HCT116 (cell line): ENCODE measurements around the gene NAALADL2. TPM values are rescaled to one million over a fixed set of nuclear protein-coding genes. Genes with fewer than 3 reads are reported as not detected.

Experiments
- ATAC-seq: fragments of 200-7000 bp; cut with Tn5 transposase; 2 replicates; pipeline ENCODE4 v1.9.1; 2020; ENCODE audit warnings: mild to moderate bottlenecking, moderate library complexity
- BruUV-seq: library from RNA; stranded (reverse); fragments of 400-500 nt; replicated peaks from 2 replicates; lab custom pipeline; 2021; lab: Mats Ljungman, UMichigan
- CTCF ChIA-PET: fragments of 300-600 bp; sonication (Branson Sonifier 250); formaldehyde crosslinking; loops from one replicate; lab custom pipeline; 2021; ENCODE audit warnings: antibody characterized with exemption; lab: Charles Lee
- POLR2A ChIA-PET: fragments of 300-600, 350-600 bp; sonication (Branson Sonifier 250); formaldehyde crosslinking; loops from one replicate; lab custom pipeline; 2021; ENCODE audit warnings: antibody characterized with exemption; lab: Charles Lee
- RAD21 ChIA-PET, 2 experiments: fragments of 300-600 bp; sonication (Branson Sonifier 250); formaldehyde crosslinking; loops; one replicate each; lab custom pipeline; 2023; ENCODE audit warnings: low total read pairs in 2 of 2; ENCODE audit not compliant: uncharacterized antibody in 2 of 2, unreplicated experiment in 2 of 2, low non-redundant PET in 1 of 2; lab: Charles Lee
- DNase-seq: peaks from one replicate; pipeline ENCODE4 v3.0.0-alpha.2; 2010; ENCODE audit warnings: low read depth, low spot score
- H2AFZ ChIP-seq: fragments of 200-600 bp; shearing (Covaris generic), sonication (generic); 2 replicates; pipeline ENCODE4 v1.6.1; 2017; ENCODE audit warnings: low read depth, mixed run types, mixed read lengths, antibody characterized with exemption, low read length; ENCODE audit not compliant: poor library complexity, severe bottlenecking
- H3K27ac ChIP-seq: 2 replicates; pipeline ENCODE4 v1.5.1; 2012; ENCODE audit warnings: low read depth, low read length
- H3K27me3 ChIP-seq: fragments of 200-600 bp; sonication (generic); 2 replicates; pipeline ENCODE4 v1.6.1; 2016; ENCODE audit warnings: mixed run types, low read length, mixed read lengths; ENCODE audit not compliant: insufficient read depth
- H3K36me3 ChIP-seq, 2 experiments: fragments of 200-500 bp in 1 of 2; fragments of 200-600 bp in 1 of 2; sonication (Bioruptor generic) in 1 of 2; sonication (generic) in 1 of 2; 2 replicates each; pipeline versions ENCODE4 v1.5.1 to v1.6.1; 2014 to 2016; ENCODE audit warnings: low read length in 2 of 2, inconsistent platforms in 1 of 2, mixed read lengths in 1 of 2, mixed run types in 1 of 2; ENCODE audit not compliant: insufficient read depth in 2 of 2, control insufficient read depth in 1 of 2
- H3K4me1 ChIP-seq, 2 experiments: fragments of 200-600 bp in 1 of 2; sonication (generic) in 1 of 2; 2 replicates each; pipeline versions ENCODE4 v1.5.1 to v1.6.1; 2012 to 2017; ENCODE audit warnings: low read length in 2 of 2, inconsistent platforms in 1 of 2, mild to moderate bottlenecking in 1 of 2, mixed read lengths in 1 of 2, mixed run types in 1 of 2, moderate library complexity in 1 of 2; ENCODE audit not compliant: insufficient read depth in 2 of 2, control insufficient read depth in 1 of 2
- H3K4me2 ChIP-seq: fragments of 200-600 bp; sonication (generic); 2 replicates; pipeline ENCODE4 v1.6.1; 2017; ENCODE audit warnings: mixed run types, low read length, mixed read lengths
- H3K4me3 ChIP-seq, 2 experiments: fragments of 200-600 bp in 1 of 2; sonication (generic) in 1 of 2; replicated peaks in 1 of 2; 2 replicates each; pipeline ENCODE4 v1.5.1; 2011 to 2016; ENCODE audit warnings: low read length in 2 of 2, control low read depth in 1 of 2, low read depth in 1 of 2, mild to moderate bottlenecking in 1 of 2, mixed read lengths in 1 of 2, mixed run types in 1 of 2
- H3K79me2 ChIP-seq: fragments of 200-600 bp; sonication (generic); 2 replicates; pipeline ENCODE4 v1.6.1; 2017; ENCODE audit warnings: mild to moderate bottlenecking, mixed run types, low read length, moderate library complexity, mixed read lengths; ENCODE audit not compliant: insufficient read depth
- H3K9ac ChIP-seq: fragments of 200-600 bp; sonication (generic); 2 replicates; pipeline ENCODE4 v1.6.1; 2016; ENCODE audit warnings: low read length, mixed read lengths
- H3K9me2 ChIP-seq: fragments of 200-600 bp; sonication (generic), shearing (Covaris generic); 2 replicates; pipeline ENCODE4 v1.6.1; 2017; ENCODE audit warnings: mixed run types, mild to moderate bottlenecking, moderate library complexity; ENCODE audit not compliant: insufficient read depth
- H3K9me3 ChIP-seq, 2 experiments: fragments of 200-500 bp in 1 of 2; fragments of 200-600 bp in 1 of 2; sonication (Bioruptor generic) in 1 of 2; sonication (generic) in 1 of 2; 2 replicates each; pipeline ENCODE4 v1.6.1; 2014 to 2017; ENCODE audit warnings: low read length in 2 of 2, mixed read lengths in 2 of 2, inconsistent platforms in 1 of 2, low read depth in 1 of 2, mild to moderate bottlenecking in 1 of 2, mixed run types in 1 of 2, moderate library complexity in 1 of 2; ENCODE audit not compliant: control insufficient read depth in 1 of 2, insufficient read depth in 1 of 2
- H4K20me1 ChIP-seq: fragments of 200-600 bp; sonication (generic), shearing (Covaris generic); 2 replicates; pipeline ENCODE4 v1.6.1; 2017; ENCODE audit warnings: mixed run types, mild to moderate bottlenecking, moderate library complexity; ENCODE audit not compliant: insufficient read depth
- CBX3 ChIP-seq: IDR thresholded peaks from 2 replicates; pipeline ENCODE4 v1.6.1; 2012; ENCODE audit warnings: low read depth
- CEBPB ChIP-seq: IDR thresholded peaks from 2 replicates; pipeline ENCODE4 v1.6.1; 2012; ENCODE audit warnings: low read depth
- EGR1 ChIP-seq: IDR thresholded peaks from 2 replicates; pipeline ENCODE4 v1.6.1; 2012; ENCODE audit warnings: low read depth
- ELF1 ChIP-seq: IDR thresholded peaks from 2 replicates; pipeline ENCODE4 v1.6.1; 2012; ENCODE audit warnings: low read depth, borderline replicate concordance
- EZH2 ChIP-seq: fragments of 200-600 bp; sonication (generic); IDR thresholded peaks from 2 replicates; pipeline ENCODE4 v1.6.1; 2017; ENCODE audit warnings: antibody characterized with exemption, mixed run types
- EZH2phosphoT487 ChIP-seq: fragments of 200-600 bp; IDR thresholded peaks from 2 replicates; pipeline ENCODE4 v1.6.1; 2018; ENCODE audit warnings: antibody characterized with exemption, borderline replicate concordance
- FOSL1 ChIP-seq: IDR thresholded peaks from 2 replicates; pipeline ENCODE4 v1.6.1; 2012; ENCODE audit warnings: low read depth
- JUND ChIP-seq: IDR thresholded peaks from 2 replicates; pipeline ENCODE4 v1.6.1; 2012
- POLR2A ChIP-seq: IDR thresholded peaks from 2 replicates; pipeline ENCODE4 v1.7.0; 2011; ENCODE audit warnings: borderline replicate concordance; ENCODE audit not compliant: insufficient read depth, insufficient read length; ENCODE audit errors: extremely low read depth
- SIN3A ChIP-seq: IDR thresholded peaks from 2 replicates; pipeline ENCODE4 v1.6.1; 2012; ENCODE audit warnings: low read depth
- SP1 ChIP-seq: IDR thresholded peaks from 2 replicates; pipeline ENCODE4 v1.6.1; 2012; ENCODE audit warnings: low read depth
- ZFX ChIP-seq: fragments of 450-650 bp; IDR thresholded peaks from 2 replicates; pipeline ENCODE4 v1.6.1; 2017
- ZNF274 ChIP-seq: fragments of 200-500 bp; sonication (Bioruptor generic); IDR thresholded peaks from 2 replicates; pipeline ENCODE4 v1.6.1; 2014; ENCODE audit warnings: mild to moderate bottlenecking, low read depth, low read length, inconsistent platforms
- intact Hi-C: fragments of 100-400 bp; cut with micrococcal nuclease; formaldehyde crosslinking; loops from 2 replicates; pipeline ENCODE4 v1.10.0; 2022
- total RNA-seq: library from RNA; stranded (reverse); gene quantifications from one replicate; pipeline ENCODE4 v1.2.1, GENCODE V29; 2021; ENCODE audit not compliant: unreplicated experiment
- TF ChIP-seq, protein P1 (sequence below): IDR thresholded peaks from 2 replicates; pipeline ENCODE4 v1.6.1; 2012
- TF ChIP-seq, protein P2 (sequence below): IDR thresholded peaks from 2 replicates; pipeline ENCODE4 v1.6.1; 2011; ENCODE audit warnings: mild to moderate bottlenecking, low read length, moderate library complexity; ENCODE audit not compliant: insufficient replicate concordance; ENCODE audit errors: extremely low read depth
- TF ChIP-seq, protein P3 (sequence below), 3 experiments: fragments of 200-600 bp in 1 of 3; sonication (generic) in 1 of 3; IDR thresholded peaks in 2 of 3; conservative IDR thresholded peaks in 1 of 3; 2 replicates each; pipeline ENCODE4 v1.5.1; 2012 to 2017; ENCODE audit warnings: low read depth in 2 of 3, low read length in 2 of 3, antibody characterized with exemption in 1 of 3, borderline replicate concordance in 1 of 3, control low read depth in 1 of 3, mild to moderate bottlenecking in 1 of 3, mixed read lengths in 1 of 3, mixed run types in 1 of 3, moderate library complexity in 1 of 3; ENCODE audit not compliant: insufficient read depth in 1 of 3
- TF ChIP-seq, protein P4 (sequence below): IDR thresholded peaks from 2 replicates; pipeline ENCODE4 v1.6.1; 2012; ENCODE audit warnings: low read depth

NAALADL2 gene
- total RNA-seq, 1 experiment from 2014 or later: 2.9 TPM

DNA sequence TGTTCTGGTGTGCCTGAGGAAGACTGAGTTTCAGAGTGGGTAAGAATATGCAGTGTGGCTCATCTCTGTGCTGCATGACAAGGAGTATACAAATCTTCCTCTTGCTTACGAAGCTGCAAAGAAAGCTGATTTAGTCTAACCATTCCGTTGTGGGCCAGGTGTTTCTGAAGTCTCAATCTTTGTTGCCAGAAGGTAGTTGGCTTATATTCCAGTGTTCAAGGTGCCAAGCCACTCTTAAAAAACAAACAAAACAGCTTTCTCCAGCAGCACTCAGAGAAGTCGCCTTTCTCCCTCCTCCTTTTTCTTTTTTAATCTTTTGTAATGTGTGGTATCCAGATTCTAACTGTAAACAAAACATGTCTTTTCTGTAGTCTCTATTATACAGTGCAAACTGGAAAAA, 872.4 kb downstream of the NAALADL2 start:
- no peak for ATAC-seq
- ChIA-PET POLR2A (no interaction called here), CTCF (no interaction called here), RAD21 (no interaction called here)
- intact Hi-C loops: no loop called here
- Histone ChIP-seq H3K4me2 (no peak overlapping the region), H3K4me1 (no peaks in the 10 kb centered on the region), H3K9ac (no peak overlapping the region), H3K27ac (no peak overlapping the region), H4K20me1 (no peaks in the 10 kb centered on the region), H3K79me2 (no peaks in the 10 kb centered on the region), H3K9me3 (no peaks in the 10 kb centered on the region), H3K27me3 (no peaks in the 10 kb centered on the region), H3K36me3 (no peaks in the 10 kb centered on the region), H2AFZ (no peak overlapping the region), H3K4me3 (no peak overlapping the region), H3K9me2 (no peaks in the 10 kb centered on the region)
- TF ChIP-seq SIN3A (no peak), ZFX (no peak), JUND (no peak), CEBPB (no peak), ZNF274 (no peak), ELF1 (no peak), EGR1 (no peak), FOSL1 (no peak), EZH2 (no peak), EZH2phosphoT487 (no peak), POLR2A (no peak), CBX3 (no peak), SP1 (no peak)
- TF ChIP-seq, protein P1, sequence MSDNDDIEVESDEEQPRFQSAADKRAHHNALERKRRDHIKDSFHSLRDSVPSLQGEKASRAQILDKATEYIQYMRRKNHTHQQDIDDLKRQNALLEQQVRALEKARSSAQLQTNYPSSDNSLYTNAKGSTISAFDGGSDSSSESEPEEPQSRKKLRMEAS: no peak
- TF ChIP-seq, protein P2, sequence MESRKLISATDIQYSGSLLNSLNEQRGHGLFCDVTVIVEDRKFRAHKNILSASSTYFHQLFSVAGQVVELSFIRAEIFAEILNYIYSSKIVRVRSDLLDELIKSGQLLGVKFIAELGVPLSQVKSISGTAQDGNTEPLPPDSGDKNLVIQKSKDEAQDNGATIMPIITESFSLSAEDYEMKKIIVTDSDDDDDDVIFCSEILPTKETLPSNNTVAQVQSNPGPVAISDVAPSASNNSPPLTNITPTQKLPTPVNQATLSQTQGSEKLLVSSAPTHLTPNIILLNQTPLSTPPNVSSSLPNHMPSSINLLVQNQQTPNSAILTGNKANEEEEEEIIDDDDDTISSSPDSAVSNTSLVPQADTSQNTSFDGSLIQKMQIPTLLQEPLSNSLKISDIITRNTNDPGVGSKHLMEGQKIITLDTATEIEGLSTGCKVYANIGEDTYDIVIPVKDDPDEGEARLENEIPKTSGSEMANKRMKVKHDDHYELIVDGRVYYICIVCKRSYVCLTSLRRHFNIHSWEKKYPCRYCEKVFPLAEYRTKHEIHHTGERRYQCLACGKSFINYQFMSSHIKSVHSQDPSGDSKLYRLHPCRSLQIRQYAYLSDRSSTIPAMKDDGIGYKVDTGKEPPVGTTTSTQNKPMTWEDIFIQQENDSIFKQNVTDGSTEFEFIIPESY: no peak
- TF ChIP-seq, protein P3, sequence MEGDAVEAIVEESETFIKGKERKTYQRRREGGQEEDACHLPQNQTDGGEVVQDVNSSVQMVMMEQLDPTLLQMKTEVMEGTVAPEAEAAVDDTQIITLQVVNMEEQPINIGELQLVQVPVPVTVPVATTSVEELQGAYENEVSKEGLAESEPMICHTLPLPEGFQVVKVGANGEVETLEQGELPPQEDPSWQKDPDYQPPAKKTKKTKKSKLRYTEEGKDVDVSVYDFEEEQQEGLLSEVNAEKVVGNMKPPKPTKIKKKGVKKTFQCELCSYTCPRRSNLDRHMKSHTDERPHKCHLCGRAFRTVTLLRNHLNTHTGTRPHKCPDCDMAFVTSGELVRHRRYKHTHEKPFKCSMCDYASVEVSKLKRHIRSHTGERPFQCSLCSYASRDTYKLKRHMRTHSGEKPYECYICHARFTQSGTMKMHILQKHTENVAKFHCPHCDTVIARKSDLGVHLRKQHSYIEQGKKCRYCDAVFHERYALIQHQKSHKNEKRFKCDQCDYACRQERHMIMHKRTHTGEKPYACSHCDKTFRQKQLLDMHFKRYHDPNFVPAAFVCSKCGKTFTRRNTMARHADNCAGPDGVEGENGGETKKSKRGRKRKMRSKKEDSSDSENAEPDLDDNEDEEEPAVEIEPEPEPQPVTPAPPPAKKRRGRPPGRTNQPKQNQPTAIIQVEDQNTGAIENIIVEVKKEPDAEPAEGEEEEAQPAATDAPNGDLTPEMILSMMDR (IDR thresholded peaks at IDR 0.05 in 2 of 3, conservative IDR thresholded peaks at IDR 0.05 in 1 of 3; ENCODE audit: borderline replicate concordance in 1 of 3, insufficient read depth in 1 of 3, low read depth in 2 of 3, low read length in 2 of 3): no peak
- TF ChIP-seq, protein P4, sequence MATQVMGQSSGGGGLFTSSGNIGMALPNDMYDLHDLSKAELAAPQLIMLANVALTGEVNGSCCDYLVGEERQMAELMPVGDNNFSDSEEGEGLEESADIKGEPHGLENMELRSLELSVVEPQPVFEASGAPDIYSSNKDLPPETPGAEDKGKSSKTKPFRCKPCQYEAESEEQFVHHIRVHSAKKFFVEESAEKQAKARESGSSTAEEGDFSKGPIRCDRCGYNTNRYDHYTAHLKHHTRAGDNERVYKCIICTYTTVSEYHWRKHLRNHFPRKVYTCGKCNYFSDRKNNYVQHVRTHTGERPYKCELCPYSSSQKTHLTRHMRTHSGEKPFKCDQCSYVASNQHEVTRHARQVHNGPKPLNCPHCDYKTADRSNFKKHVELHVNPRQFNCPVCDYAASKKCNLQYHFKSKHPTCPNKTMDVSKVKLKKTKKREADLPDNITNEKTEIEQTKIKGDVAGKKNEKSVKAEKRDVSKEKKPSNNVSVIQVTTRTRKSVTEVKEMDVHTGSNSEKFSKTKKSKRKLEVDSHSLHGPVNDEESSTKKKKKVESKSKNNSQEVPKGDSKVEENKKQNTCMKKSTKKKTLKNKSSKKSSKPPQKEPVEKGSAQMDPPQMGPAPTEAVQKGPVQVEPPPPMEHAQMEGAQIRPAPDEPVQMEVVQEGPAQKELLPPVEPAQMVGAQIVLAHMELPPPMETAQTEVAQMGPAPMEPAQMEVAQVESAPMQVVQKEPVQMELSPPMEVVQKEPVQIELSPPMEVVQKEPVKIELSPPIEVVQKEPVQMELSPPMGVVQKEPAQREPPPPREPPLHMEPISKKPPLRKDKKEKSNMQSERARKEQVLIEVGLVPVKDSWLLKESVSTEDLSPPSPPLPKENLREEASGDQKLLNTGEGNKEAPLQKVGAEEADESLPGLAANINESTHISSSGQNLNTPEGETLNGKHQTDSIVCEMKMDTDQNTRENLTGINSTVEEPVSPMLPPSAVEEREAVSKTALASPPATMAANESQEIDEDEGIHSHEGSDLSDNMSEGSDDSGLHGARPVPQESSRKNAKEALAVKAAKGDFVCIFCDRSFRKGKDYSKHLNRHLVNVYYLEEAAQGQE: no peak
- DNase-seq: no peak
- BruUV-seq: no TSS peak
